H1 (cell line): ENCODE data around the gene KIF3B. TPM values are rescaled to one million over a fixed set of nuclear protein-coding genes. Genes with fewer than 3 reads are reported as not detected.

Source experiments
- ASH2L ChIP-seq: fragments of 200-600, 300-600 bp; sonication (generic); IDR thresholded peaks from one replicate; pipeline ENCODE4 v1.7.1; 2017; ENCODE audit warnings: low read length
- CHD2 ChIP-seq: IDR thresholded peaks from 2 replicates; pipeline ENCODE4 v1.6.1; 2012; ENCODE audit warnings: low read length, improper control_type of control experiment
- HDAC6 ChIP-seq: IDR thresholded peaks from one replicate; pipeline ENCODE4 v1.7.1; 2012; ENCODE audit warnings: low read depth, mild to moderate bottlenecking, inconsistent platforms, low read length, moderate library complexity
- MAFK ChIP-seq: IDR thresholded peaks from 2 replicates; pipeline ENCODE4 v1.6.1; 2012; ENCODE audit warnings: low read depth, mild to moderate bottlenecking, improper control_type of control experiment, low read length
- NRF1 ChIP-seq: IDR thresholded peaks from 2 replicates; pipeline ENCODE4 v1.6.1; 2011; ENCODE audit warnings: mild to moderate bottlenecking, low read depth, low read length, improper control_type of control experiment
- SP4 ChIP-seq: IDR thresholded peaks from 2 replicates; pipeline ENCODE4 v1.6.1; 2012; ENCODE audit warnings: low read length, inconsistent platforms
- TAF7 ChIP-seq: optimal IDR thresholded peaks from 2 replicates; pipeline ENCODE3; 2011; ENCODE audit warnings: low read depth, mild to moderate bottlenecking, inconsistent platforms, low read length, moderate library complexity, borderline replicate concordance
- polyA plus RNA-seq, 7 experiments: library from polyadenylated mRNA; depleted of rRNA in 3 of 7; stranded (reverse) in 5 of 7; unstranded in 2 of 7; fragments of >200 nt in 5 of 7; fragments of 200-250 nt in 2 of 7; gene quantifications; 1 replicate in 5 of 7; 2 replicates in 1 of 7; 4 replicates in 1 of 7; pipeline versions ENCODE4 v1.2.1 to v1.2.3, GENCODE V29; 2011 to 2013; ENCODE audit warnings: missing spikeins in 2 of 7, mixed read lengths in 2 of 7
- total RNA-seq: library from RNA; stranded (reverse); fragmentation: NEBNext Ultra II Directional; extraction: Animal tissue kit (Norgen Biotek cat#: 25700); gene quantifications from 2 replicates; pipeline ENCODE4 v1.2.1, GENCODE V29; 2021
- TF ChIP-seq, protein P1 (sequence below): IDR thresholded peaks from 2 replicates; pipeline ENCODE4 v1.6.1; 2012; ENCODE audit warnings: low read length, inconsistent platforms

KIF3B gene
- total and polyA plus RNA-seq, 2 of the 8 experiments (the other 6 are each of a cell fraction or from before 2014, with no cell fraction given), result 10.1 to 22.4 TPM

DNA sequence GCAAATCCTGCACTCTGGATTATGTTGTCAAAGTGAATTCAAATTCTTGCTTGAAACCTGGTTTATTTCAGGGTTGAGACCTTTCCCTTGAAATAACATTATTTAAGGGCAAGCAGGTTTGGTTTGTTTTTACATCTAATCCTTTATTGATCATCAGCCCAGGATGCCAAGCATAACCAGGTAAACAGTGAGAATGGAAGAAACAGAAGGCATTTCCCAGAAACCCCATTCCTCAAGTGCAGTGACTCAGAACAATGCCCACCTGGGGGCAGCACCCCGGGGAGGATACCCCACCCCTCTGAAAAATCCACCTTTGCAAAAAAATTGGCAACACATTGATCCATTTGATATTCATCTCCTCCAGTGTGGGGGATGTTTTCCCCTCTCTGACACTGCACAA lies 37.2 kb upstream of the KIF3B start (continued):
- no peak for TF ChIP-seq HDAC6
- TF ChIP-seq, protein P1, sequence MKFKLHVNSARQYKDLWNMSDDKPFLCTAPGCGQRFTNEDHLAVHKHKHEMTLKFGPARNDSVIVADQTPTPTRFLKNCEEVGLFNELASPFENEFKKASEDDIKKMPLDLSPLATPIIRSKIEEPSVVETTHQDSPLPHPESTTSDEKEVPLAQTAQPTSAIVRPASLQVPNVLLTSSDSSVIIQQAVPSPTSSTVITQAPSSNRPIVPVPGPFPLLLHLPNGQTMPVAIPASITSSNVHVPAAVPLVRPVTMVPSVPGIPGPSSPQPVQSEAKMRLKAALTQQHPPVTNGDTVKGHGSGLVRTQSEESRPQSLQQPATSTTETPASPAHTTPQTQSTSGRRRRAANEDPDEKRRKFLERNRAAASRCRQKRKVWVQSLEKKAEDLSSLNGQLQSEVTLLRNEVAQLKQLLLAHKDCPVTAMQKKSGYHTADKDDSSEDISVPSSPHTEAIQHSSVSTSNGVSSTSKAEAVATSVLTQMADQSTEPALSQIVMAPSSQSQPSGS, result no peak
- TF ChIP-seq TAF7, result no peak
- no peak for TF ChIP-seq SP4
- no peak for TF ChIP-seq NRF1
- TF ChIP-seq ASH2L, result no peak
- TF ChIP-seq CHD2, result no peak
- no peak for TF ChIP-seq MAFK
